GM23338 (cell line): ENCODE results near the gene PRPH2. TPM values are rescaled to one million over a fixed set of nuclear protein-coding genes. Genes with fewer than 3 reads are reported as not detected.

ENCODE experiments used
- ATAC-seq: fragments of 200-7000 bp; cut with Tn5 transposase; 3 replicates; pipeline ENCODE4 v1.9.1; 2020
- DNase-seq: peaks from one replicate; pipeline ENCODE4 v3.0.0-alpha.2; 2015; ENCODE audit warnings: low spot score
- H2AFZ ChIP-seq: fragments of 200-600 bp; sonication (generic); 2 replicates; pipeline ENCODE4 v1.8.0; 2016; ENCODE audit warnings: antibody characterized with exemption, mild to moderate bottlenecking, moderate library complexity
- H3F3A ChIP-seq: fragments of 200-600 bp; sonication (generic); replicated peaks from 2 replicates; pipeline ENCODE4 v1.8.0; 2017; ENCODE audit warnings: antibody characterized with exemption, mixed run types, low read depth
- H3K27ac ChIP-seq: fragments of 200-600 bp; sonication (generic); 2 replicates; pipeline ENCODE4 v1.6.1; 2016; ENCODE audit warnings: low read depth
- H3K27me3 ChIP-seq: fragments of 200-600 bp; sonication (generic); 2 replicates; pipeline ENCODE4 v1.8.0; 2016; ENCODE audit warnings: mild to moderate bottlenecking, mixed run types, moderate library complexity; ENCODE audit not compliant: insufficient read depth
- H3K36me3 ChIP-seq: fragments of 200-600 bp; sonication (generic); 2 replicates; pipeline ENCODE4 v1.8.0; 2016; ENCODE audit warnings: mild to moderate bottlenecking; ENCODE audit not compliant: insufficient read depth
- H3K4me1 ChIP-seq: fragments of 200-600 bp; sonication (generic); 2 replicates; pipeline ENCODE4 v1.8.0; 2016; ENCODE audit warnings: mild to moderate bottlenecking, moderate library complexity; ENCODE audit not compliant: insufficient read depth
- H3K4me2 ChIP-seq: fragments of 200-600 bp; sonication (generic); 2 replicates; pipeline ENCODE4 v1.7.1; 2017; ENCODE audit warnings: mixed run types
- H3K4me3 ChIP-seq: fragments of 200-600 bp; sonication (generic); 2 replicates; pipeline ENCODE4 v1.6.1; 2016; ENCODE audit warnings: mixed run types
- H3K79me2 ChIP-seq: fragments of 200-600 bp; sonication (generic); replicated peaks from 2 replicates; pipeline ENCODE4 v1.8.0; 2017; ENCODE audit warnings: mild to moderate bottlenecking; ENCODE audit not compliant: insufficient read depth
- H3K9me2 ChIP-seq: fragments of 200-600 bp; sonication (generic); 2 replicates; pipeline ENCODE4 v1.8.0; 2017; ENCODE audit not compliant: insufficient read depth
- H4K20me1 ChIP-seq: fragments of 200-600 bp; sonication (generic); replicated peaks from 2 replicates; pipeline ENCODE4 v1.8.0; 2017; ENCODE audit warnings: mild to moderate bottlenecking; ENCODE audit not compliant: insufficient read depth
- H3K27ac Mint-ChIP-seq: 2 replicates; pipeline ENCODE4 v1.8.0; 2020; ENCODE audit warnings: inconsistent platforms, mild to moderate bottlenecking, moderate library complexity, mixed read lengths
- H3K27me3 Mint-ChIP-seq: 3 replicates; pipeline ENCODE4 v1.8.0; 2022; ENCODE audit warnings: low read depth, mild to moderate bottlenecking, moderate library complexity, mixed read lengths, inconsistent platforms; ENCODE audit not compliant: insufficient read depth, poor library complexity
- H3K36me3 Mint-ChIP-seq: 3 replicates; pipeline ENCODE4 v1.8.0; 2021; ENCODE audit warnings: low read depth, mild to moderate bottlenecking, inconsistent platforms, moderate library complexity, mixed read lengths
- H3K4me1 Mint-ChIP-seq: 3 replicates; pipeline ENCODE4 v1.8.0; 2020; ENCODE audit warnings: mild to moderate bottlenecking, inconsistent platforms, mixed read lengths
- H3K4me3 Mint-ChIP-seq: 3 replicates; pipeline ENCODE4 v1.8.0; 2021; ENCODE audit warnings: moderate library complexity, mild to moderate bottlenecking, inconsistent platforms, mixed read lengths
- H3K9me3 Mint-ChIP-seq: 3 replicates; pipeline ENCODE4 v1.8.0; 2020; ENCODE audit warnings: moderate library complexity, mild to moderate bottlenecking, inconsistent platforms, mixed read lengths
- CREB1 ChIP-seq: fragments of 250-450 bp; sonication (Bioruptor Pico); IDR thresholded peaks from 2 replicates; pipeline ENCODE4 v1.5.0; 2020; ENCODE audit warnings: low read depth, mild to moderate bottlenecking, moderate library complexity
- ETS1 ChIP-seq: IDR thresholded peaks from 2 replicates; pipeline ENCODE4 v1.6.1; 2016; ENCODE audit warnings: antibody characterized with exemption
- EZH2 ChIP-seq: fragments of 200-600 bp; sonication (generic); IDR thresholded peaks from one replicate; pipeline ENCODE4 v1.8.0; 2017; ENCODE audit warnings: antibody characterized with exemption, mild to moderate bottlenecking, low read depth; ENCODE audit not compliant: unreplicated experiment
- JUNB ChIP-seq: IDR thresholded peaks from one replicate; pipeline ENCODE4 v1.6.1; 2016; ENCODE audit warnings: antibody characterized with exemption; ENCODE audit not compliant: unreplicated experiment
- NANOG ChIP-seq: IDR thresholded peaks from 2 replicates; pipeline ENCODE4 v1.6.1; 2016; ENCODE audit warnings: antibody characterized with exemption, borderline replicate concordance
- POLR2AphosphoS5 ChIP-seq: IDR thresholded peaks from 2 replicates; pipeline ENCODE4 v1.6.1; 2016; ENCODE audit warnings: antibody characterized with exemption, low read depth
- ZNF114 ChIP-seq: fragments of 250-450 bp; sonication (Bioruptor Pico); IDR thresholded peaks from 2 replicates; pipeline ENCODE4 v1.5.0; 2020; ENCODE audit warnings: mild to moderate bottlenecking, moderate library complexity
- ZNF331 ChIP-seq: fragments of 250-450 bp; sonication (Bioruptor Pico); IDR thresholded peaks from 2 replicates; pipeline ENCODE4 v1.5.0; 2020; ENCODE audit warnings: low read depth, mild to moderate bottlenecking, moderate library complexity
- ZNF462 ChIP-seq: fragments of 250-450 bp; sonication (Bioruptor Pico); IDR thresholded peaks from 2 replicates; pipeline ENCODE4 v1.5.0; 2020; ENCODE audit warnings: mild to moderate bottlenecking, moderate library complexity
- polyA plus RNA-seq: library from polyadenylated mRNA; unstranded; fragments of >200 nt; fragmentation: Nextera tagmentation; extraction: Ambion mirVana; gene quantifications from 2 replicates; pipeline ENCODE4 v1.2.1, GENCODE V29; 2016
- total RNA-seq: library from RNA; depleted of rRNA; stranded (reverse); fragments of >200 nt; shearing (Covaris generic); gene quantifications from 2 replicates; pipeline ENCODE4 v1.2.3, GENCODE V29; 2014

PRPH2 gene
- total and polyA plus RNA-seq, 2 experiments from 2014 or later = 0.50 to 0.52 TPM

GRCh38 chr6:42694586-42694985 is 27.8 kb downstream of the PRPH2 start:
- H3K9me2 ChIP-seq = no peaks in the 10 kb centered on the region
- TF ChIP-seq JUNB = no peak
- no peak for TF ChIP-seq ZNF462
- no peak for TF ChIP-seq CREB1
- no peak overlapping the region for H2AFZ ChIP-seq
- Mint-ChIP-seq H3K9me3 (no peaks in the 10 kb centered on the region), H3K36me3 (peaks cover 31% of the 10 kb centered on the region), H3K4me3 (no peak overlapping the region), H3K27ac (no peak overlapping the region), H3K27me3 (peaks cover 9% of the 10 kb centered on the region), H3K4me1 (no peaks in the 10 kb centered on the region)
- H3K4me2 ChIP-seq = no peak overlapping the region
- no peak for DNase-seq
- H3K36me3 ChIP-seq = peaks cover 25% of the 10 kb centered on the region; the same call in 1 of the 2 replicates
- no peak overlapping the region for H3K4me3 ChIP-seq
- no peaks in the 10 kb centered on the region for H4K20me1 ChIP-seq
- H3F3A ChIP-seq = no peaks in the 10 kb centered on the region
- H3K79me2 ChIP-seq = no peaks in the 10 kb centered on the region
- no peaks in the 10 kb centered on the region for H3K27me3 ChIP-seq
- H3K27ac ChIP-seq = no peak overlapping the region
- no peaks in the 10 kb centered on the region for H3K4me1 ChIP-seq
- ATAC-seq = no peak

- H3K4me2 ChIP-seq = no peak overlapping the region
- no peak overlapping the region for H2AFZ ChIP-seq
- Mint-ChIP-seq H3K27me3 (peaks cover 9% of the 10 kb centered on the region), H3K9me3 (no peaks in the 10 kb centered on the region), H3K27ac (no peak overlapping the region), H3K4me3 (no peak overlapping the region), H3K36me3 (peaks cover 38% of the 10 kb centered on the region), H3K4me1 (no peaks in the 10 kb centered on the region)
- no peaks in the 10 kb centered on the region for H3K79me2 ChIP-seq
- H3K36me3 ChIP-seq = peaks cover 33% of the 10 kb centered on the region; the same call in 1 of the 2 replicates
- no peak overlapping the region for H3K4me3 ChIP-seq
- H3K9me2 ChIP-seq = no peaks in the 10 kb centered on the region
- H3K27ac ChIP-seq = no peak overlapping the region
- H3F3A ChIP-seq = no peaks in the 10 kb centered on the region
- no peaks in the 10 kb centered on the region for H4K20me1 ChIP-seq
- no peak for ATAC-seq
- DNase-seq = no peak
- H3K4me1 ChIP-seq = no peaks in the 10 kb centered on the region
- no peaks in the 10 kb centered on the region for H3K27me3 ChIP-seq
- TF ChIP-seq ETS1 = no peak
- no peak for TF ChIP-seq POLR2AphosphoS5
- TF ChIP-seq JUNB = no peak
- TF ChIP-seq ZNF331 = no peak
- no peak for TF ChIP-seq EZH2
- no peak for TF ChIP-seq NANOG
- TF ChIP-seq ZNF114 = no peak
- no peak for TF ChIP-seq CREB1
Observed at GRCh38 chr6:42693725-42694323, 28.6 kb downstream of the PRPH2 start.
